A549 treated with GW870086 at 1 μM for 4 hours (cell line): Measurements from ENCODE around the gene LIPH. TPM values are rescaled to one million over a fixed set of nuclear protein-coding genes. Genes with fewer than 3 reads are reported as not detected.

Experiments
- total RNA-seq: library from RNA; stranded (reverse); fragments of 200-300 nt; extraction: Qiagen RNA extraction; gene quantifications from 5 replicates; pipeline ENCODE4 v1.2.3, GENCODE V29; 2022; ENCODE audit warnings: low read depth

LIPH gene
- total RNA-seq: 4.9 to 8.3 TPM (median 5.6 TPM) in 5 replicates

GRCh38 chr3:185552358-185552877 is at the start of gene LIPH:
LIPH (minus strand) TSS chr3:185552588; CDS start chr3:185552471, 117 bp downstream.

GRCh38 chr3:185585859-185586685 is 33.7 kb upstream of the LIPH start, which contains the start of gene SENP2:
SENP2 (plus strand) TSS chr3:185586295; CDS start chr3:185586414, 119 bp downstream.

GRCh38 chr3:185498503-185499396 is 53.6 kb downstream of the LIPH start, which contains the start of gene TMEM41A:
TMEM41A (minus strand) TSS chr3:185499035; CDS start chr3:185498961, 74 bp downstream.

Other genes with a start within 250 kb of the LIPH start
- 11.8 to 14.2 TPM (median 13.1 TPM) in 5 replicates for gene MAP3K13, start 189.5 kb downstream of the LIPH start, total RNA-seq
- gene TMEM41A, start 53.6 kb downstream of the LIPH start, total RNA-seq: 19.1 to 24.0 TPM (median 23.2 TPM) in 5 replicates
- 16.9 to 20.8 TPM (median 19.3 TPM) in 5 replicates for gene SENP2, start 33.7 kb upstream of the LIPH start, total RNA-seq